A549 treated with Mapracorat at 1 μM for 4 hours (cell line): ENCODE data around the gene PRRT2. TPM values are rescaled to one million over a fixed set of nuclear protein-coding genes. Genes with fewer than 3 reads are reported as not detected.

Source experiments
- total RNA-seq: library from RNA; stranded (reverse); fragments of 200-300 nt; extraction: Qiagen RNA extraction; gene quantifications from 5 replicates; pipeline ENCODE4 v1.2.3, GENCODE V29; 2022

PRRT2 gene
- 0.16 to 0.39 TPM (median 0.24 TPM) in 5 replicates for total RNA-seq

GRCh38 chr16:29811896-29812665, at the start of gene PRRT2:
TSS of gene PRRT2 (plus strand) at chr16:29812193. CDS start at chr16:29813055, 862 bp downstream.

GRCh38 chr16:29777576-29778350, 34.2 kb upstream of the PRRT2 start, which contains the start of gene ZG16:
TSS of gene ZG16 (plus strand) at chr16:29778256. CDS start at chr16:29779267, 1,011 bp downstream.

GRCh38 chr16:29790183-29790948, 21.6 kb upstream of the PRRT2 start, which contains the start of gene KIF22:
TSS of gene KIF22 (plus strand) at chr16:29790751. CDS start at chr16:29790760, 9 bp downstream.

DNA sequence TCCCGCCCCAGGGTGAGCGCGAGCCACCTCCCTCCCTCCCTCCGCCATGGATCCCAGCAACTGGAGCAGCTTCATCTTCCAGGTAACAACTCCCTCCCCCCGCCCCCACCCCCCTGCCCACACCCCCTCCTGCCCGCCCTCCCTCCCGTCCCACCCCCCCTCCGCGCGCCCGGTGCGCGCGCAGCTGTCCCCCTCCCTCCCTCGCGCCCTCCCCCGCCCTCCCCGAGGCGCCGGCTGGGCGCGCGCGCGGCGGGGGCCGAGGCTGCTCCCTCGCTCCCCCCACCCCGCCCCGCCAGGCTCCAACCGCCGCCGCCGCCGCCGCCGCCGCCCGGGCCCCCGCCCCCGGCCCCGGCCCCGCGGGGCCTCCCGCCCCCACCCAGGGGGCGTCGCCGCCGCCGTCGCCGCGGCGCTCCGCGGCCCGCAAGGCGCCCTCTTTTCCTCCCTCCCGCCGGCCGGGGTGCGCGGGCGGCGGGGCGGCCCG, 5.9 kb upstream of the PRRT2 start, which contains the start of gene MAZ:
Gene MAZ, plus strand, starts transcription at position 431 of the 481 bp plus-strand sequence. CDS start 173 bp downstream, outside the sequence.

GRCh38 chr16:29815793-29816693, 4.0 kb downstream of the PRRT2 start, which contains the start of gene PAGR1:
TSS of gene PAGR1 (plus strand) at chr16:29816152. CDS start at chr16:29816526, 374 bp downstream.

GRCh38 chr16:29820271-29820701, 8.3 kb downstream of the PRRT2 start, which contains the start of gene MVP:
TSS of gene MVP (plus strand) at chr16:29820462. CDS start at chr16:29830550, 10,088 bp downstream.

GRCh38 chr16:29862884-29863668, 51.1 kb downstream of the PRRT2 start, which contains the start of gene CDIPT:
TSS of gene CDIPT (minus strand) at chr16:29863226. CDS start at chr16:29862857, 369 bp downstream.

Other genes with a start within 250 kb of the PRRT2 start
- gene SPN, start 148.9 kb upstream of the PRRT2 start, total RNA-seq = not detected in 5 replicates
- 0.57 to 1.5 TPM (median 1.2 TPM) in 5 replicates for gene QPRT, start 133.0 kb upstream of the PRRT2 start, total RNA-seq
- not detected in 5 replicates for gene C16orf54, start 66.2 kb upstream of the PRRT2 start, total RNA-seq
- gene ZG16, start 33.9 kb upstream of the PRRT2 start, total RNA-seq = not detected in 5 replicates
- gene KIF22, start 21.4 kb upstream of the PRRT2 start, total RNA-seq = 76.8 to 99.2 TPM (median 89.0 TPM) in 5 replicates
- 155 to 174 TPM (median 166 TPM) in 5 replicates for gene MAZ, start 5.7 kb upstream of the PRRT2 start, total RNA-seq
- 34.6 to 45.7 TPM (median 43.0 TPM) in 5 replicates for gene PAGR1, start 4.0 kb downstream of the PRRT2 start, total RNA-seq
- 120 to 142 TPM (median 134 TPM) in 5 replicates for gene MVP, start 8.3 kb downstream of the PRRT2 start, total RNA-seq
- gene CDIPT, start 51.0 kb downstream of the PRRT2 start, total RNA-seq = 59.3 to 94.0 TPM (median 90.3 TPM) in 5 replicates
- gene SEZ6L2, start 87.4 kb downstream of the PRRT2 start, total RNA-seq = 15.1 to 22.3 TPM (median 19.9 TPM) in 5 replicates
- 15.1 to 26.3 TPM (median 23.9 TPM) in 5 replicates for gene ASPHD1, start 88.3 kb downstream of the PRRT2 start, total RNA-seq
- gene KCTD13, start 114.0 kb downstream of the PRRT2 start, total RNA-seq = 11.5 to 16.7 TPM (median 15.7 TPM) in 5 replicates
- gene TMEM219, start 149.9 kb downstream of the PRRT2 start, total RNA-seq = 83.7 to 99.9 TPM (median 96.5 TPM) in 5 replicates
- gene TAOK2, start 161.7 kb downstream of the PRRT2 start, total RNA-seq = 22.1 to 34.0 TPM (median 32.2 TPM) in 5 replicates
- gene HIRIP3, start 183.4 kb downstream of the PRRT2 start, total RNA-seq = 14.3 to 16.5 TPM (median 15.6 TPM) in 5 replicates
- gene INO80E, start 184.0 kb downstream of the PRRT2 start, total RNA-seq = 102 to 113 TPM (median 108 TPM) in 5 replicates
- 1.2 to 2.6 TPM (median 1.9 TPM) in 5 replicates for gene DOC2A, start 198.8 kb downstream of the PRRT2 start, total RNA-seq
- not detected in 5 replicates for gene C16orf92, start 211.0 kb downstream of the PRRT2 start, total RNA-seq
- 0.11 to 0.49 TPM (median 0.31 TPM) in 5 replicates for gene TLCD3B, start 219.1 kb downstream of the PRRT2 start, total RNA-seq